HG03558 (cell line): ENCODE measurements around the gene GIPC2.
"Not testable (repeated sequence)": the region's sequence is repeated elsewhere in the genome, so short reads cannot be mapped to it uniquely, and the experiment has no call there.

Experiments used
- ATAC-seq: cut with Tn5 transposase; IDR thresholded peaks from one replicate; pipeline ENCODE4 v1.9.1; 2021; ENCODE audit warnings: moderate number of reproducible peaks; ENCODE audit not compliant: unreplicated experiment; ENCODE audit errors: extremely low read depth

GIPC2 gene, protein sequence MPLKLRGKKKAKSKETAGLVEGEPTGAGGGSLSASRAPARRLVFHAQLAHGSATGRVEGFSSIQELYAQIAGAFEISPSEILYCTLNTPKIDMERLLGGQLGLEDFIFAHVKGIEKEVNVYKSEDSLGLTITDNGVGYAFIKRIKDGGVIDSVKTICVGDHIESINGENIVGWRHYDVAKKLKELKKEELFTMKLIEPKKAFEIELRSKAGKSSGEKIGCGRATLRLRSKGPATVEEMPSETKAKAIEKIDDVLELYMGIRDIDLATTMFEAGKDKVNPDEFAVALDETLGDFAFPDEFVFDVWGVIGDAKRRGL

DNA sequence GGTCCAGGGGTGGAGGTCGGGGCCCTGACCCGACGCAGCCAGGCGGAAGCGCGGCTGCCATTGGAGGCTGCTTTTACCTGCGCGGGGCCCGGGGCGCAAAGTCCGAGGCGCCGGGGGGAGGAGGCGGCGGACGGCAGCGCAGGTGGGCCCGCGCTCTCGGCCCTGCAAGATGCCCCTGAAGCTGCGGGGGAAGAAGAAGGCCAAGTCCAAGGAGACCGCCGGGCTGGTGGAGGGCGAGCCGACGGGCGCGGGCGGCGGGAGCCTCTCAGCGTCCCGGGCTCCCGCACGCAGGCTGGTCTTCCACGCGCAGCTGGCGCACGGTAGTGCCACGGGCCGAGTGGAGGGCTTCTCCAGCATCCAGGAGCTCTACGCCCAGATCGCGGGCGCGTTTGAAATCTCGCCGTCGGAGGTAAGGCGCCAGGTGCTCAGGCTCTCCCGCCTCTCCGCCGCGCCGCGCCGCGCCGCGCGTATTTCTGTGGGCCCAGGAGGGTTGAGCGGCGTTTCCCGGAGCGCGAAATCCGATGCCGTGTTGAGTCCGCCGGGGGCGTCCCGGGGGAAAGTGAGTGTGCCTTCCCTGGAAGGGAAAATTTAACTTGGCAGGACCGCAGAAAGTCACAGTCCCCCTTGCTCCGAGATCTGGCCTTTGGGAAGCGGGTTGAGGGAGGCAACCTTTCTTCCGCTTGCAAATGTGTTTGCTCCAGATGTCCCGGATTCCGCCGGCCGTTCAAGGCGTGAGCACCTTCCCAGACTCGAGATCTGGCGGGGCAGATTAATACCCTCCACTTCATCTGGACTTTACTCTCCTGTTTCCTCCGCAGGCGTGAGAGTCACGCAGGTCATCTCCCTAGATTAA, at the start of gene GIPC2:
Gene GIPC2 (plus strand): TSS at position 41 of the 853 bp plus-strand sequence. CDS start 129 bp downstream, at position 170.
- no peak for ATAC-seq

DNA sequence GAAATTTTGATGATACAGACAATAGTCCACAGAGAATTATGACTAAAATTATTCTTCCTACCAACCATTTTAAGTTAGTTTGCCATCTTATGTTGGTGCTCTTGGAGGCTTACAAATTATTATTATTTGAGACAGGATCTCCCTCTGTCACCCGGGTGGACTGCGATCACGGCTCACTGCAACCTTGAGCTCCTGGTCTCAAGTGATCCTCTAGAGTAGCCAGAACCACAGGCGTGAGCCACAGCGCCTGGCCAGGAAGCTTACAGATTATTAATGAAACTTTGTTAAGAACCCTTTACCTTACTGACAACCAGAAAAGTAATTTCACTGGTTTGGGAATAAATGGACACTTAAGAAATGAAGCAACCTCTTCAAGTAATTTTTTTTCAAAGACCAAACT, 49.0 kb upstream of the GIPC2 start:
- no peak for ATAC-seq

DNA sequence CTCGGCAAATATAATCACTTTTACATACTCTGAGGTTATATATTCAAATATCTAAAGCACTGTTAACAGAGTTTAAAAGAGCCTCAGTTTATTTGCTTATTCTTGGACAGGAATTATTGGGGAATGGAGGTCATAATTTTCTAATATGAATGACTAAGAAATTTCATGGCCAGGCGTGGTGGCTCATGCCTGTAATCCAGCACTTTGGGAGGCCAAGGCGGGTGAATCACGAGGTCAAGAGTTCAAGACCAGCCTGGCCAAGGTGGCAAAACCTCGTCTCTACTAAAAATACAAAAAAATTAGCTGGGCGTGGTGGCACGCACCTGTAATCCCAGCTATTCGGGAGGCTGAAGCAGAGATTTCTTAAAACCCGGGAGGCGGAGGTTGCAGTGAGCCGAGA, 45.2 kb upstream of the GIPC2 start:
- ATAC-seq, result not testable (repeated sequence)

DNA sequence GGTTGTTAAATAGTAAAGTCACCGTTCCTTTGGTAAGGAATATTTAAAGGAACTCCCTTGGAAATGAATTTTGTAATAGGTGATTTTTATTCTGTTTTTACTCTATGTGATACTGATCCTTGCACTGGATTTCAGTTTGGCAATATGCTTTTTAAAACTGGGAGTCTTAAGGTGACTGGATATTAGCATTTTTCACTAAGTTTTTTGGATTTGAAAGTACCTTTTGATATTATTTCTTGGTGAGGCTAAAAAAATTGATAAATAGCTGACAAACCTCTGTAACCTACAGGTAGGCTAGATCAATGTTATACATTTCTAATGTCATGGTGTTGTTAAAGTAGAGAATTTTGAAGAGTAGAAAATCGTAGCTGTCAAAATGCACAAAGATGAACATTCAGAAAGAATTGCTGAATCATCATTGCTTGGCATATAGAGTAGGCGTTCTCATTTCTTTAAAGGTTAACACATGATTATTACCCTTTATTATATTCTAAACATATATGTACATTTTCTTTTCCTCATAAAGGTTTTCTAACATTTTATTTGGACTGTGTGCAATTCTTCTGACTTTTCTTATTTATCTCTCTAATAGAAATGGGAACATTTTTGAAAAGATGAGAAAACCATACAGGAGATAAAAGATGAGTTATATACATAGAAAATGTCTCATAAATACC, 42.6 kb upstream of the GIPC2 start:
- ATAC-seq, result no peak

DNA sequence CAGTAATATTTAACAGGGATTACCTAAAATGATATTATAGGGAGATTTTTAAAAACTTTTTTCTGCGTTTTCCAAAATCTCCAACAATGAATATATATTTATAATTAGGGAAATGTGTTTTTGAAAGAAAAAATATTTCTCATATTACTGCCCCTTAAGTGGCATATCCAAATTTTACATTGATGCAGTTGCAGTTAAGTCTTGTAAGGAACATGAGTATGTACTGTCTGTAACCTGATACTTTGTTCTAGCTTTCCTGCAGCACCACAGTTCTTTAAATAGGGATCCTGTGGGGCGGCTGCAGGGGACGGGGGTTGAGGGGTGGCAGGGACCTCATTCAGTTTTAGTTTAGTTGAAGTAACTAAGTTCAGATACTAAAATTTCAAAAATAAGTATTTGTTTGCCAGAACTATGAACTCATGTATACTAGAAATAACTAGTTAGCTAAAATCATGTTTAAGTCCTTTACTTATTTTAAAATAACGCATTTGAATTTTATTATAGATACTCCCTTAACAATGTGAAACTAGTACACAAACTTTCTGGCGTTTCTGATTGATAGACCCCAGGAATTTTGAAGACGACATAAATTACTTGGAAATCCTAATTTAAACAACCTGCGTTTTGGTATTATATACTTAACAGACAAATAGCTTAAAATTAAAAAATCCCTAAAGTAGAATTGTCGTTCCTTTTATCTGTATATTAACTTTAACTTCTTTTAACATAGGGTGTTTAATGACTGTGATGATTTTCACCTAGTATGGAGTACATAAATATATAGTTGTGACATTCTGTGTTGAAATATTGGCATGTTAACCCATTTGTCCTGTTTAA, 41.7 kb upstream of the GIPC2 start:
- peak; percentile 18 for ATAC-seq

DNA sequence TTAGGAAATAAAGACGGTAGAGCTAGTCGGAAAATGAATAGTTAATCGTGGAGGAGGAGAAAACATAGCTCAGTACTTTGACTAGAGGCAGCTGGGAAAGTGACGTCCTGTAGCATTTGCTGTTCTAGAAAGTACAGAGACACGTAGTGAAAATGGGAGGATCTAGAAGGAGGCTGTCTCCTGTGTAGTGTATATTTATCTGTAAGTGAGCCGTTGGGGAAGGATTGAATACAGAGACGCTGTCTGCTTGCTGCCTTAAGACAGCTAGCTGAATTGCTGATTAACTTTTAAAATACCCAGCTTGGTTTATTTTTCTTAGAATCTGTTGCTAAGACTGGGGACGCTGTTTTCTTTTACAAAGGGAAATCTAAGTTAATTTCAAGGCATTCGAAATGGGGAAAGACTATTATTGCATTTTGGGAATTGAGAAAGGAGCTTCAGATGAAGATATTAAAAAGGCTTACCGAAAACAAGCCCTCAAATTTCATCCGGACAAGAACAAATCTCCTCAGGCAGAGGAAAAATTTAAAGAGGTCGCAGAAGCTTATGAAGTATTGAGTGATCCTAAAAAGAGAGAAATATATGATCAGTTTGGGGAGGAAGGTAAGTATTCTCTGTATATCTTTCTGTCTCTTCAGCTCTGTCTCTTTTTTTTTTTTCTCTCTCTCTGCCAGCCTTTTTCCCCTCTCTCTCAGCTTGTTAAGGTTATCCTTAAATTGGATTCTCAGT, 40.9 kb upstream of the GIPC2 start, which contains the start of gene DNAJB4:
Gene DNAJB4 (plus strand): TSS at position 221 of the 729 bp plus-strand sequence. CDS start 172 bp downstream, at position 393.
- peak; percentile 98 for ATAC-seq

DNA sequence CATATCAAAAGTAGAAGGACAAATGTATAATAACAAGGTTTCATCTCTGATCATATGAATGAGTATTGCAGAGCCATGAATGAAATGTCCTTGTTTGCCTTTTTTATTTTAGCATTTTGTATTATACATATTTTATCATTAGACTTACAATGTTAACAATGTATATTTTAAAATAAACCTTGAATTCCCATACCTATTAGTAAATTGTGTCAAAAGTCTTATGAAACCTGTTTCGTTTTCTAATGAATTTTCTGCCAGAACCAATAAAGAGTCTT, 40.4 kb upstream of the GIPC2 start:
- no peak for ATAC-seq

DNA sequence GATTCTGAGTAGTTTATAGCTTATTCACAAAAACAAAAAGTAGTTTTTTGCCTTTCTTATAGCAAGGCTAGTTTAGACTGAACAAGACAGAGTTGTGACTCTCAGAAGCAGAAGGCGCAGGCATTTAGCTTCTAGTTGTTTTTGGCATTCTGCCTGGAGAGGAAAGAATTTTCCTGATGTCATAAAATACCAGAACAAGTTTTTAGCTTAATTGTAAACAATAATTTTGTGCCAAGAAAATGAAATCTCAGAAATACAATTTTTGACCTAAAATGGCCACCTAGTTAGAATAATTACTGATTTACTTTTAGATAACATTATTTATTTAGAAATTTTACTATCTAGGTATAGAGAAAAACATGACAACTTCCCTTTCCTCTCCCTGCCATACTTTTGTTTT, 40.0 kb upstream of the GIPC2 start:
- no peak for ATAC-seq

DNA sequence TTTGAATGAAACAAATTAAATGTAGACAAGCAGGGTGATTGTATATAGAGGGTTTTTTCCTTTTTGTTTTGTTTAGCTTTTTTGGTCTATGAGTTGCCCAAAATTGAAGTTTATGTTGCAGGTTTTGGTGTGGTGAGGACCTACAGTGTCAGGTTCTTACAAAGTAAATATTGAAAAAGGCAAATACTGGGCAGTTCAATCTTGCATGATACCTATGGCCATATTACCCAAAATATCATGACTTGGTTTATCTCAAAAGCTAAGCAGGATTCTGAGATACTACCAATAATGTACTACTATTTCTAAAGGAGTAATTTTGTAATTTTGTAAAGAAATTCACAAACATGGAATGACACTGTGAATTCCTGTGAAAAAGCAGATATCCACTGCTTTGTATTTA, 39.2 kb upstream of the GIPC2 start:
- no peak for ATAC-seq

DNA sequence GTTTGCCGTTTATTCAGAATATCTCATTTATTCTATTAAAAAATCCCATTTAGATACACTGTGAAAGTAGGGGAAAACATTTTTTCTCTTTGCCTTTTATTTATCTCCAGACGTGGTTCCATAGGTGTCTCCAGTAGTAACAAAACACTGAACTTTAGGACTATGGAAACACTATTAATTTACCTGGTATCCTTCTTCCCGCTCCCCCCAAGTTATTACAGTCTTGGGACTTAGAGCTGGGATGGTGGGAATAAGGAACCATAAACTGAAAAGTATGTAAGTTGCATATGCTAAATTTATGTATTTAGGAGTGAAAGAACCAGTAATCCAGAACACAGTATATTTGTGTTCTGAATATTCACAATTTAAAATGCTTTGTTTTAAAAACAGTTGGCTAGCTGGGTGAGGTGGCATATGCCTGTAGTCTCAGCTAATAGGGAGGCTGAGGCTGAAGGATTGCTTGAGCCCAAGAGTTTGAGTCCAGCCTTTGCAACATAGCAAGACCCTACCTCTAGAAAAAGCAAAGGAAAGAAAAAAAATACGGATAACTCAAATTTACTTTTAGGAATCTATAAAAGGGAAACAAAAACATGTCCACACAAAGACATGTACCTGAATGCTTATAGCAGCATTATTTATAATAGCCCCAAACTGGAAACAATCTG, 38.0 kb upstream of the GIPC2 start:
- ATAC-seq, result no peak

DNA sequence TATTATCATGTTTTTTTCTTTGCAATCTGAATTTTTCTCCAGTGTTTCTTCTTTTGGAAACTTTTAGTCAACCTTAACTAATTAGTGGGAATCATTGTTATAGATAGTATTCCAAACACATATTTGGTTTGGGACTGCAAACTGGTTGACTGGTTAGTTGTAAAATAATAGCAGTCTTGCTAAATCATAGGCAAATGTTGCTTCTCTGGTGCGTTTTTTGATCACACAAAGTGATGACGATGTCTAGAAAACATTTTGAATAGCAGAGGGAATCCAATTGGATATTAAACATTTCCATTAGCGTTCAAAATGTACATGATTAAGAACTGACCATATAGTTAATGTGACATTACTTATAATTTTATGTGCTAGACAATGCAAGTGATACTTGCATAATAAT, 36.5 kb upstream of the GIPC2 start:
- ATAC-seq, result no peak

DNA sequence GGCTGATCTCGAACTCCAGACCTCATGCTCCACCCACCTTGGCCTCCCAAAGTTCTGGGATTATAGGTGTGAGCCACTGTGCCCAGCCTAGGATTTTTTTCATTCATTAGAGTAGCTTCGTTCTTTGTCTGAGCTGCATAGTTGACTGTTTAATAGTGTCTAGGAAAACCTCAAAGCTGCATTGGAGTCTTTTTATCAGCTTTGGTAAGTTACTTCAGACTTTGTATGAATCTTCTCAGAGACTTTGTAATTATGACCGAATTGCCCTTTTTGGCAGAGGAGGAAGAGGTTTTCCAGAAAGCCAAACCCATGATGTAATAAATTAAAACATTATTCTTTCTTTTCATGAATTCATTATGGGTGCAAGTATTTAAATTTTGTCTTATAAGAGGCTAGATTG, 35.9 kb upstream of the GIPC2 start:
- no peak for ATAC-seq

DNA sequence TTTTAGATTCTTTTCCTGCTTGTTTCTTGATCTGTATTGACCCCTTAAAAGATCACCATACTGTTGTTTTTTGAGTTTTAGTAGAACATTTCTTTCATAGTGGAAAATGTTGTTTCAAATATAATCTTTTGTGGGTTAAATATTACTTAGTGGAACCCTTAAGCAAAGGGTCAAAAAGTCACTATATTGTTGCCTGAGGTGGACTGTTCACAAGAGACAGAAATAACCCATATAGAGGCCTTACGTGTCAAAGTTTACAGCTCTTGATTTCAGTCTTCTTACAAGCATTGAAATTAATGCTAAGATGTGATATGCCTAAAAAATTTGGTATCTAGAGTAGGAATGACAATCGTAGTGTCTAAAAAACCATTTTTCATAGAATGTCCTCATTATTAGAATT, 34.7 kb upstream of the GIPC2 start:
- ATAC-seq, result no peak

DNA sequence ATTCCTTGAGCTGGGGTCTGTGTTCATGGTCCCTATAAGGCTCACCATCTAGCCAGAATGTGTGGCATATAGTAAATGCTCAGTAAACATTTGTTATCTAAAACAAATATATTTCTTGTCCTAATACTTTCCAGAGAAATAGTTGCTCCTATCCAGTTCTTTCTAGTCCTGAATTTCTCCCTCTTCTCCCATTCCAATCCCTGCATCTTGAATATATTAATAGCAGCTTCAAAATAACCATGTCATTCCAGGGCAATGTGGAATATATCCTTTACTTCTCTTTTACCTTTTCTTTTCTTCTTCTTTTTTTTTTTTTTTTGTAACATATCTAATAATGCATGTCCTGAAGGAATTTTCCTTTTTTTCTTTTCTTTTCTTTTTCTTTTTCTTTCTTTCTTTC, 30.6 kb upstream of the GIPC2 start:
- no peak for ATAC-seq

DNA sequence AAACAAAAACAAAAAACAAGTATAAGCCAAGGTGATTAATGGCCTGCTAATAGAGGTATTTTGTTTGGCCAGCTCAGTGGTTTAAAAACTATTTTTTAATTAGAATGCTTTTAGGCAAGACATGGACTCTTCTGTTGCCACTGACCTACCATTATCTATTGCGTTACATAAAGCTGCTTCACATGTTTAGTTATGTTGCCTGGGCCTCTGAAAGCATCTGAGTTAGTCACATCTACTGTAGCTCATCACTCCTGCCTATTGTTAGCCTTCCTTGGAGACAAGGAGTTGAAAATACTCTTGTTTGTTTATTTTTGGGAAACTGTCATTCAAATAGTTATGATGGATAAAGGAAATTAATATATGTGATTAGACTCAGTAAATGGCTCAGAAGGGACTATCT, 26.7 kb upstream of the GIPC2 start:
- ATAC-seq, result no peak

DNA sequence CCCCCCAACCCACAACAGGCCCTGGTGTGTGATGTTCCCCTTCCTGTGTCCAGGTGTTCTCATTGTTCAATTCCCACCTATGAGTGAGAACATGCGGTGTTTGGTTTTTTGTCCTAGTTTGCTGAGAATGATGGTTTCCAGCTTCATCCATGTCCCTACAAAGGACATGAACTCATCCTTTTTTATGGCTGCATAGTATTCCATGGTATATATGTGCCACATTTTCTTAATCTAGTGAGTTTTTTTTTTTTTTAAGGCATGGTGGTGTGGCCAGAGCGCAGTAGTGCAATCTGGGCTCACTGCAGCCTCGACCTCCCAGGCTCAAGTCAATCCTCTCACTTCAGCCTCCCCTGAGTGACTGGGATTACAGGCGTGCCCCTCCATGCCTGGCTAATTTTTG, 24.6 kb upstream of the GIPC2 start:
- not testable (repeated sequence) for ATAC-seq

DNA sequence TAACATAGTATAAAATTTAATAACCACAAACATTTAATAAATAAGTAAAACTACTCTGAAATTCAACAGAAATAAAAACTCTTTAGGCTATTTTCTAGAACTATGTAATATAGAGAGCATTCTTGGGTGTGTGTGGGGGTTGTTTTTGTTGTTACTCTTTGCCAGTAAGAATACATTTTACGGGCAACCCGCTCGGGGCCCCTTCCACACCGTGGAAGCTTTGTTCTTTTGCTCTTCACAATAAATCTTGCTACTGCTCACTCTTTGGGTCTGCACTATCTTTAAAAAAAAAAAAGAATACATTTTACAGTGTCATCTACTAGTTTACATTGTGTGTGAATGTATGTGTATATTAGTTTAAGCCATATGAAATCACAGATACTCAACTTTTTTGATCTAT, 16.0 kb upstream of the GIPC2 start:
- ATAC-seq, result no peak

DNA sequence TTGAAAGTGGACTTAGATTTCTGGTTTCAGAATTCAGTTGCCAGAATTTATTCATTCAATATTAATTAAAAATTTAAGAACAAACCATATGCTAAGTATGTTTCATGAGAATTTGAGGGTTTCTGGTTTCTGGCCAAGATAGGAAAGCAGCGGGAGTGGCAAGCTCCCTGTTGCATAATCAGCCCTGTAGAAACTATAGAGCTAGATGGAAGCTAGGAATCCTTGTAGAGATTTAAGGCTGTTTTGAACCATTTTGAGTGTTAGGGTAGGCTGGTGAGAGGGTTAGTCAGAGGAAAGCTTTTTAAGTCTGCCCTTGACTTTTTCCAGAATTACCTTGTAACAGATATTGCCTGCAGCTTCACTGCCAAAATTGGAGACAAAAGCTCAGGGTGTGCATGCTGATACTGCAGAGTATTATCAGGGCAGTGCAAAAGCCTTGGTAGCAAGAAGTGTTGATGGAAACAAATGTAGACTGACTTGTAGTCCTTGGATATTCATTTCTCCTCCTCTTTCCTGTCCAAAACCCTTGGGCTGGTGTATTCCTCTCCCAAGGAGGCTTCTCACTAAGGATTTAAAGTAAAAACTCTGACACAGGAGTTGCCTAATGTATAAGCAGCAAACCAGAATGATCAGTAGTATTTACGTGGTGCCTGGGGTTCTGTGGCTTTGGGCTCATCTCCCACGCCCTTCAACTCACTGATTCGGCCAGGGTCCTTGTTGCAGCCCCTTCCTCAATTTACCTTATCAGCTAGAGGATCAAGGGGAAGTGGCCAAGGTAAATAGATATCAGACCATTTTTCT, 12.6 kb upstream of the GIPC2 start:
- ATAC-seq, result no peak
